NCI-H2107 (cell line): ENCODE measurements around the gene BFSP2.
"Not testable (repeated sequence)": the region's sequence is repeated elsewhere in the genome, so short reads cannot be mapped to it uniquely, and the experiment has no call there.

Experiments
- DNase-seq: peaks from one replicate; lab custom pipeline; 2025; lab: John Stamatoyannopoulos, UW

Gene BFSP2

GRCh38 chr3:133482474-133482873, 82.6 kb downstream of the BFSP2 start:
- DNase-seq, result not testable (repeated sequence)

GRCh38 chr3:133486658-133487057, 86.8 kb downstream of the BFSP2 start:
- DNase-seq, result no peak

- DNase-seq, result no peak
These were observed 87.3 kb downstream of the BFSP2 start for GRCh38 chr3:133487204-133487603.

GRCh38 chr3:133487920-133488540, 88.2 kb downstream of the BFSP2 start:
- DNase-seq, result no peak

- no peak for DNase-seq
These were observed 89.0 kb downstream of the BFSP2 start for GRCh38 chr3:133488785-133489367.

- no peak for DNase-seq
These were observed 89.7 kb downstream of the BFSP2 start for GRCh38 chr3:133489466-133490085.

GRCh38 chr3:133490468-133491351, 90.9 kb downstream of the BFSP2 start:
- no peak for DNase-seq

- no peak for DNase-seq
These were observed 91.7 kb downstream of the BFSP2 start for GRCh38 chr3:133491481-133492059.

- no peak for DNase-seq
These were observed 92.4 kb downstream of the BFSP2 start for GRCh38 chr3:133492159-133492741.

GRCh38 chr3:133494469-133494868, 94.6 kb downstream of the BFSP2 start:
- no peak for DNase-seq

- not testable (repeated sequence) for DNase-seq
These were observed 102.7 kb downstream of the BFSP2 start for GRCh38 chr3:133502542-133502941.

- no peak for DNase-seq
These were observed 103.6 kb downstream of the BFSP2 start for GRCh38 chr3:133503409-133503808.

GRCh38 chr3:133504736-133505135, 104.9 kb downstream of the BFSP2 start:
- DNase-seq, result no peak

GRCh38 chr3:133505813-133506212, 106.0 kb downstream of the BFSP2 start:
- no peak for DNase-seq

GRCh38 chr3:133506215-133506901, 106.5 kb downstream of the BFSP2 start:
- DNase-seq, result no peak

- DNase-seq, result no peak
These were observed 109.6 kb downstream of the BFSP2 start for GRCh38 chr3:133509488-133509887.

GRCh38 chr3:133512416-133513089, 112.7 kb downstream of the BFSP2 start:
- no peak for DNase-seq

- DNase-seq, result no peak
These were observed 114.6 kb downstream of the BFSP2 start for GRCh38 chr3:133514418-133514817.

GRCh38 chr3:133515127-133515526, 115.3 kb downstream of the BFSP2 start:
- no peak for DNase-seq

- DNase-seq, result no peak
These were observed 120.4 kb downstream of the BFSP2 start for GRCh38 chr3:133520286-133520685.

- DNase-seq, result not testable (repeated sequence)
These were observed 121.1 kb downstream of the BFSP2 start for GRCh38 chr3:133520938-133521337.
